Activated gamma-delta T cell treated with Interleukin-2 at 50 U/mL for 16 hours (primary cell): ENCODE results near the gene MUC22.
"Not testable (repeated sequence)": the region's sequence is repeated elsewhere in the genome, so short reads cannot be mapped to it uniquely, and the experiment has no call there.

Source experiments
- DNase-seq: peaks from one replicate; pipeline ENCODE4 v3.0.0-alpha.2; 2020

The MUC22 gene

DNA sequence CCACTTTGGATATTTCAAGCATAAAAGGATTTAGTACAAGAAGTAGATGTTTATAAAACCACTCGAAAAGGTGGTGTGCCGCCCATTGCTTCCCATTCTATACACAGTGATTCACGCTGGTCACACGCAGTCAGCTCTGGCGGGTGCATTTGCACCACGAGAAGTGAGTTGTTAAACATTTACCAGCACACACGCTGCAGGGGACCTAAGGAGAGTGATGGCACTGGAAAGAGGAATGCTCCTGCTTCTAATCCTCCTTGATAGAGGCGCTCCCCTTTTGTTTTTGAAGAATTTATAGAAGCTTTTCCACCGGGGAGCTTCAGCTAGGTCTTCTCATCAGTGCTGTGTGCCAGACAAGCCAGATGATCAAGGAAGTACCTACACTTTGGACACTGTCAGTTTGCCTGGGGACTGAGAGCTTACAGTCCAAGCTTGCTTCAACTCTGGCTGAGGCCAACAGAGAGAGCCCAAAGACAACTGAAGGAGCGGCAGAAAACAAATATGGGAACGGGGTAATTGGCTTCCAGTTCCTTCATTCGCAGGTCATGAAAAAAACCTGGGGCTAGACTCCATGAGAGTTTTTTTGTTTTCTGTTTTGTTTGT lies 31.2 kb downstream of the MUC22 start:
- no peak for DNase-seq

DNA sequence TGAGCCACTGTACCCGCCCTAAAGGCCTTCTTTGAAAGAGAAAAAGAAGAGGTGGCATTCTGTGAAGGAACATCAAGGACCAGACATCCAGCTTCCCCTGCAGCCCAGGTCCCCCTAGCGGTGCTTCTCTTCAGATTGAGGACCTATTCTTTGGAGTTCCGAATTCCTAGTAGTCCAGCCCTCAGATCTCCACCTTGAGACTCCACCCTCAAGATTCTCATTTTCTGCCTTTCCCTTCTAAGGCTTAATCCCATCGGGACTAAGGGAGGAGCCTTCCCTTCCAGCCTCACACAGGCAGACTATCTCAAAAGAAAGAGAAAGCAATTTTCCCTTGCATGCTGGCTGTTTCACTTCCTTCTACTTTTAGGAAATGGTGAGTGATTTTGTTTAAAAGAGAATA lies 32.5 kb downstream of the MUC22 start:
- peak; percentile 20 for DNase-seq

DNA sequence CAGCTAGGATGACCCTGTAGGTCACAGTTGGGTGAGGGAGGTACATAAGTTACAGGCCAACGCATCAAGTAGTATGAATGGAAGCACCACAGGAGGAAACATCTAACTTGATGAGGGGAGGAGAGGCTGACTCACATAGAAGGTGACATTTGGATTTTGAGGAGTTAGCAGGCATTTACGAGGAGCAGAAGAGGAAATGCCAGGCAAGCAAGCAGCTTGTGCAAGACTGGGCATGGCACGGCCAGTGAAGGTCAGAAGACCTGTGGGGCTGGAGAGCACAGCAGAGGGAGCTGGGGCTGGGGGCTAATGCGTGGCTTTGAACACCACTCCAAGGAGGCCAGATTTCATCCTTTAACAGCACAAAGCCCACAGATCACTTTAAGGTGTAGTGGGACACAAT lies 37.8 kb downstream of the MUC22 start:
- no peak for DNase-seq

DNA sequence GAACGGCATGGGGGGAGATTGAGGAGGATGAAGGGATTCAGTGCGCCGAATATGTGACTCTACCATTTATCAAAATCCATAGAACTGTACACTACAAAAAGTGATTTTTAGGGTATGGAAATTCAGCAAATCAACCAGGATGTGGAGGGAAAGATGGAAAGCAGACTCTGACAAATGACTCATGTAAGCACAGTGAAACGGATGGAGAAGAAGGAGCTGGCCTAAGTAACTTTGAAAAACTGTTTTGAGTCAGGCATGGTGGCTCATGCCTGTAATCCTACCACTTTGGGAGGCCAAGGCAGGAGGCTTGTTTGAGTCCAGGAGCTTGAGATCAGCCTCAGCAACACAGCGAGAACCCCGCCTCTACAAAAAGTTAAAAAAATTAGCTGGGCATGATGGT lies 39.2 kb downstream of the MUC22 start:
- DNase-seq, result no peak

DNA sequence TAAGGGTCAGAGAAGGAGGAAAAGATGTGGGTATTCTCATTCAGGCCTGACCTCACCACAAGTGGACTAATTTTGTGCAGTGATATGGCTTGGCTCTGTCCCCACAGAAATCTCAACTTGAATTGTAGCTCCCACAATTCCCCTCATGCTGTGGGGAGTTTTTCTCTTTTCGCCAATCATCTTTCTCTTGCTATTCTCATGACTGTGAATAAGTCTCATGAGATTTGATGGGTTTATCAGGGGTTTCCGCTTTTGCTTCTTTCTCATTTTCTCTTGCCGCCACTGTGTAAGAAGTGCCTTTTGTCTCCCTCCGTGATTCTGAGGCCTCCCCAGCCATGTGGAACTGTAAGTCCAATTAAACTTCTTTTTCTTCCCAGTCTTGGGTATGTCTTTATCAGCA lies 42.9 kb downstream of the MUC22 start:
- DNase-seq, result not testable (repeated sequence)

DNA sequence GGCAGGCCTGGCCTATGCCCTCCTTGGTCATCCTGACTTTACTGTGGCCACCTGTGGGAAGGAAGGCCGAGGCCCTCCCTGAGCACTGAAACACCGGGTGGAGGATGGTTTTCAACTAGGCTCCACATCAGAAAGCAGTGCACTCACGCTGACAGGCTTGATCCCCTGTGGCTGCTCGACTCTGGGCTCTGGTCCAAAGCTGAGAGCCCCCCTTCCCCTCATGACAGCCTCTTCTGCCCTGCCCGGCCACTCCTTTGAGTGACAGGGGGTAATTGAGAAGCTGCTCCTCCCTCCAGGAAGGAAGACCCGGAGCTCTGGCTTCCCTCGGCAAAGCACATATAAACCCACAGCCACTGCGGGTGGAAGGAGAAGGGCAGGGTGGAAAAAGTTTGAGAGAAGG lies 43.6 kb downstream of the MUC22 start:
- DNase-seq, result no peak

DNA sequence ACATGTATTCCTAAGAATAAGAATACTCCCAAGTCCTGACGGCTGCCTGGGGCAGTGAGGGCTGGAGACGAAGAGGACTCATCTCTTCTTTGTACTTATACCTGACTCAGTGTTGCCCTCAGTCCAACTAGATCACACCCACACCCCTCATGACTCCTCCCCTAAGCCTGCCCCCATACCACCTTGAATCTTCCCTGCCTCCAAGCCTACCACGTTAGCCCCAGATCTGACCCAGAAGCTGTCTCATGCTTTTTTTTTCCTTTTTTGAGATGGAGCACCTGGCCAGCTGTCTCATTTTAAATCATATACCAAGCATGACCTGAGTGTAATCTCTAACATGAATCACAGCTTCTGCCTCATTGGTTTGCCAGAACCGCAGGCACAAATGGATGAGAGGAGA lies 45.2 kb downstream of the MUC22 start:
- DNase-seq, result no peak

DNA sequence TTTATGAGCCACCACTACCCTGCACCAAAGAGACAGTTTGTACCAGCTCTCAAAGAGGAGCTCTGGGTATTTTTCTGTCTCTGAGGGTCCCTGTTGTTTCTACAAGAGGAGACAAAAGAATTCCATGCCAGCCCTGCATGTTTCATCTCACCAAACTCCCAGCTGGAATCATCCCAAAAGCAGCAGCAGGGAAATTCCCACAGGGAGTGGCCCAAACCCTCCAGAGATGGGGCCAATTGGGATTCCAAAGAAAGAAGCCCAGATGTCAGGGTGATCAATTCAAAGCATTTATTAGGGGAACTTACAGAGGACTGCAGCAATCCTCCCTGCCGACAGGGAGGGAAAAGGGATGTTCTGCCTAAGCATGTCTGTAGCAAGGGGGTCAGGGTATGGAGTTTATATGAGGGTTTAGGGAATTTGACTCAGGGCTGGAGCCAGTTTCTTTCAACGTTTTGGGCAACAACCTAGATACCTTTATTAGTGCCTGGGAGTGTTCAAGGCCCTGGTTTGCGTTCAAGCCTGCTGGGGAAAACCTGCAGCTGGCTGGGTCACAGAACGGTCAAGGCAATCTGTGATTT lies 47.2 kb downstream of the MUC22 start:
- no peak for DNase-seq

DNA sequence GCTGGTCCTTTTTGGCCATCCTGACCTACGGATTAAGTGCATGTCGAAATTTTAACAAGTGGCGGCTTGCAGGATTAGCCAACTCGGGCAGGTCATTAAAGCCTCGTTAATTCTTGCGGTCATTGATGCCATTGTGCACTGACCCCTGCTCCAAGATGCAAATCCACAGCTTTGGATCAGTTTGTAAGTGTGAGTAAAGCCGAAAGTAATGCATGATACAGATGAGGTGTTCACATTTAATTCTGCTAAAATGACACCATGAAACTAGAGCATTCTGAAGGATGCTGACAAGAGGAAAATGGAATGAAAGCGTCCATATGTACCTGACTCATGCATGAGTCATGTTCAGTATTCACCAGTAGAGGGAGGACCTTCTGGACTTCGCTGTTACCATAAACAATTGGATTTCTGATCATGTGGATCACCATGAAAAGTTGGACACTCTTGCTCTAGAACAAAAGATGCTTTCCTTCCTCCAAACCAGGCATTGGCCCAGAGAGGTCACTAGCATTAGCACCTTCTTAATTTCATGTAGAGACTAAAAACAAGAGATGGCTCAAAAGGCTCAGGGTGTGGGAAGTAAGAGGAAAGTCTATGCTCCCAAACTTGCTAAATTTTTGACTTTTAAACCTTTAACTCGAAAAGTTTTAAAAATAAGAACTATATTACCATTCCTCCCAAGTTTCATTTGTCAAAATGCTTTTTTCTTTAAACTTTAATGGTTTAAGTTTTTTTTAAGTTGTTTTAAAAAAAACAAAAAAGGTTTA lies 48.0 kb downstream of the MUC22 start:
- no peak for DNase-seq

DNA sequence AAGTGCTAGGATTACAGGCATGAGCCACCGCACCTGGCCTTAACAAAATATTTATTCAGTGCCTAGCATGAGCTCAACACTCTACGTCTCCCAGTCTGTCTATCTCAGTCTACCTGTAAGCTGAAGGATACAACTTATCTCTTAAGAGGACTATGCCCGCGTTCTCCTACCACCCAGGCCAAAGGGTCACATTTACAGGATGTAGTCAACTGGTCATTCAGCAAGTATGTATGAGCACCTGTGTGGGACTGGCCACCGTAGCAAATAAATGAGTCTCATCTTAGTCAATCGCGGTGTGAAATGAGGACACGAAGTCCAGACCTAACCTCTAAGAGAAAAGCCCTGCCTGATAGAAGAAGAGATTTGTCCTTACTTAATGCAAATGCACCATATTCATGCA lies 49.9 kb downstream of the MUC22 start:
- DNase-seq, result no peak

DNA sequence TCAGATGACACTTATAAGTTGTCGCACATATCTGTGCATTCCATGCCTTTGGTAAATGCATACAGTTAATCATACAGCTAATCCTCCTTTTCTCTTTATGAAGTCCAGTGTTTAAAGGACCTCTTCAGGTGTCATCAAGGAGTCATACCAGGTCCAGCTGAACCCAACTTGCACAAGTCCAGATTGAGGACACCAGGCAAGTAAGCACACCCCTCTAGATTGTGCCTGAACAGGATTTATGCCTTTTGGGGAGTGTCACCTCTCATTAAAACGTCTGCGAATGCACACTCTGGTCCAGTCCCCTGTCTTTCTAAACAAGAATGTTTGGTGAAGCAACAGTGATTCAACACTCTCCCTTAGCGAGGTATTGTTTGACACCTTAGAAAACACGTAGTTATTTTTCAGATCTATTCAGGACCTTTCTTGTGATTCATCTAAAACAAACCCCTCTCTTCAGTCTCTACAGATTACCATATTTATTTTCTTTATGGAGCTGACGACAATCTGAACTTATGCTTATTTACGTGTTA lies 53.7 kb downstream of the MUC22 start:
- no peak for DNase-seq

DNA sequence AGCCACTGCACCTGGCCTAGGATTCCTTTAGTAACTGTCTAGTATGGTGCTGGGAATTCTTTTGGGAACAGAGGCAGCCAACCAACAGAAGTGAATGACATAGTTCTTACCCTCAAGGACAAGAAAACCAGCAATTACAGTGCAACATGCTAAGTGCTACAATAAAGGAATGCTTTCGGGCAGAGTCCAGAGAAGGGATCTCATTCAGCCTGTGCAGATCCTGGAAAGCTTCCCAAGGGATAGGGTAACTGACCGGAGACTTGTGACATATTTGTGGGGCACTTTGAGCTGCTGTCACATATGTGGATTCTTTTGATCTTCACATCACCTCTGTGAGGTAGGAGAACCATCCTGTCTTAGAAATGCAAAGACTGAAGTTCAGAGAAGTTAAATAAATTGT lies 55.3 kb downstream of the MUC22 start:
- no peak for DNase-seq

DNA sequence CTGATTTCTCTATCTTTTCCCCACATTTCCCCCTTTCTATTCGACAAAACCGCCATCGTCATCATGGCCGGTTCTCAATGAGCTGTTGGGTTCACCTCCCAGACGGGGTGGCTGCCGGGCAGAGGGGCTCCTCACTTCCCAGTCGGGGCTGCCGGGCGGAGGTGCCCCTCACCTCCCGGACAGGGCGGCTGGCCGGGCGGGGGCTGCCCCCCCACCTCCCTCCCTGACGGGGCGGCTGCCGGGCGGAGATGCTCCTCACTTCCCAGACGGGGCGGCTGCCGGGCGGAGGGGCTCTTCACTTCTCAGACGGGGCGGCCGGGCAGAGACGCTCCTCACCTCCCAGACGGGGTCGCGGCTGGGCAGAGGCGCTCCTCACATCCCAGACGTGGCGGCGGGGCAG lies 56.8 kb downstream of the MUC22 start:
- DNase-seq, result not testable (repeated sequence)

DNA sequence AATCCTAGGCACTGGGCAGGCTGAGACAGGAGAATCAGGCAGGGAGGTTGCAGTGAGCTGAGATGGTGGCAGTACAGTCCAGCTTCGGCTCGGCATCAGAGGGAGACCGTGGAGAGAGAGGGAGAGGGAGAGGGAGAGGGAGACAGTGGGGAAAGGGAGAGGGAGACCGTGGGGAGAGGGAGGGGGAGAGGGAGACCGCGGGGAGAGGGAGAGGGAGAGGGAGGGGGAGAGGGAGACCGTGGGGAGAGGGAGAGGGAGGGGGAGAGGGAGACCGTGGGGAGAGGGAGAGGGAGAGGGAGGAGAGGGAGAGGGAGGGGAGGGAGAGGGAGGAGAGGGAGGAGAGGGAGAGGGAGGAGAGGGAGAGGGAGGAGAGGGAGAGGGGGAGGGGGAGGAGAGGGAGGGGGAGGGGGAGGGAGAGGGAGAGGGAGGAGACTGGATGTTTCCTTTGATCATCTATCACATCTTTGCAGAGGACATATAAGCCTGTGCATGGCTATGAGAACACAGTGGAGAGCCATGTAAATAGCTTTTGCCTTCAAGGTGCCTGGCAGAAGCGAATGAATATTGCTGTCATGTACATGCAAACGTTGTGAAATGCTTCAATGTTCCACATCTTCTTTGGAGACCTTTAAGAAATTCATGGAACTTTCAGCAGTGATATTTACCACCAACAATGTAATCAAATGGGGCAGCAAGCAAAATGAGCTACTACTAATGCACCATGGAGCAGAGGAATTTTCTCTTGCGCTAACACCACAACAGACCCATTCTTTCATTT lies 57.8 kb downstream of the MUC22 start:
- not testable (repeated sequence) for DNase-seq

DNA sequence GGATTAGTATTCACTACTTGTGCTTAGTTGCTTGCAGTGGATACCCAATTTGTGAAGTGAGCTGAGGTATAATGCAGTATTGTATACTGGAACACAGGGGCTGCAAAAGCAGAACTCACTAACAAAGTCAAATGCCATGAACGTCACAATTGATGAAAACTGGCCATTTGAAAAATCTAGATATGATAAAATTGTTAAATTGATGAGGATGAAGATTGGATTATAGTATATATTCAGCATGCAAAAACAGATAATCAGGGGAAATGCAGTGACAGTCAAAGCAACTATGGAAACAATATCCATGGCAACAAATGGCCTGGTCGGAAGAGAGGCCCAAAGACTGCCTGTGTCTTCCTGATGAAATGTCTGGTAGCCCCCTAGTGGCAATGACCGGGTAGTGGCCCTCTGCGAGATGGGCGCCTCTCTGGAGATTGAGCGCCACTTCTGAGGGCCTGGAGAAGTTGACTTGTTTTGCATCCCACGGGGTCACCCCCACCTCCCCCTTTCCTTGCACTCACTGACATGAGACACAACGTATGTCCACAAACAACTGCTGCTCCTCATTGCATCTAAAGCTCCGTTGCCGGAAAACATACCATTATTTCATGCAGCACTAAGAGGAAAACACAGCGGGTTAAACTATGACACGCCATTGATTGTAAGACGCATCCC lies 58.5 kb downstream of the MUC22 start:
- peak; percentile 67 for DNase-seq

DNA sequence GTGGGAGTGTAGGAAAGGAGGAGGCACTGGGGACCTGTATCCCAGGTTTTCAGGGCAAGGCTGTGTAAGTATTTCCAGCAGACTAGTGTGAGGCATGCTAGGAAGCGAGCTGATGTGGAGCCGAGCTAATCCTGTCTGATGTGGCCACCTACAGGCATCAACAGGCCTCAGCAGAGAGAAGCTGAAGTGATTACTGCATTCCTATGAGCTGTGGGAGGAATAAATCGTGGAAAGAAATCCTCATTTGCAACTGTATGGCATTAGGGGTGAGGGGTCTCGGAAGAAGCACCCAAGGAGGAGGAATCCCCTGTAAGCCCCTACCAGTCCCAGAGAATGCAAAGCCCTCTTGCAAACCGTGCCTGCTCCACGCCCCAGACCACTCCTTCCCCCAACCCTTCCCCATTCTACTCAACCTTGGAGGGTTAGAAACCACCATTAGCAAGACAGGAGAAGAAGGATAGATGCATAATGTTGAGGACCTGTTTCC lies 60.5 kb downstream of the MUC22 start:
- DNase-seq, result no peak

DNA sequence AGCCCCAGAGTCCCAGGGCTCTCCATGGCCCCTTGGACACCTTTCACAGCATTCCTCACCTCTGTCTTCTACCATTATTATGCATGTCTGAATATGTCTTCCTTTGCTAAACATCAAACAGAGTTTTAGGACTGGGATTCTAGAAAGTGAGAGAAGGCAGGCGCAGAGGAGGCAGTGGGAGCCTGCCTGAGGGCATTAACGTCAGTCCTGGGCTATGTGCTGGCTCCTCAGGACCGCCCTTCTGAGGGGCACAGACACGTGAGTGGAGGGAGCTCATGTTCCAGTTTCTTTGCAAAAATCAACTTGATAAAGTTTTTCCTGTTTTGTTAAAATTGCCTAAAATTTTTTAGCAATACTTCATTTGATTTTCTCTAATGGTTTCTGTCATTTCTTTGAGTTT lies 64.1 kb downstream of the MUC22 start:
- DNase-seq, result no peak

DNA sequence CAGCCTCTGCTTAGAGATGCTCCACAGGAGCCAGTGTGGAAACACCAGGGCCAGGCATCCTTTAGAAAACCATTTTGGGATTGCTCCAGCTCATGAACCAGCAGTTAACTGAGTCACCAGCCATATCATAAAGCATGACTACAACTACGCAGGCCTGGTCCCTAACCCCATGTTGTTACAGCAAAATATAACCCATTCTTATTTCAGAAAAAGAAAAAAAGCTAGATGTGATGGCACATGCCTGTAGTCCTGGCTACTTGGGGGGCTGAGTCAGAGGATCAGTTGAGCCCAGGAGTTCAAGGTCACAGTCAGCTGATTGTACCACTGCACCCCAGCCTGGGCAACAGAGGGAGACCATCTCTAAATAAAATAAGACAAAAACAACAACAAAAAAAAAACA lies 65.3 kb downstream of the MUC22 start:
- DNase-seq, result no peak

DNA sequence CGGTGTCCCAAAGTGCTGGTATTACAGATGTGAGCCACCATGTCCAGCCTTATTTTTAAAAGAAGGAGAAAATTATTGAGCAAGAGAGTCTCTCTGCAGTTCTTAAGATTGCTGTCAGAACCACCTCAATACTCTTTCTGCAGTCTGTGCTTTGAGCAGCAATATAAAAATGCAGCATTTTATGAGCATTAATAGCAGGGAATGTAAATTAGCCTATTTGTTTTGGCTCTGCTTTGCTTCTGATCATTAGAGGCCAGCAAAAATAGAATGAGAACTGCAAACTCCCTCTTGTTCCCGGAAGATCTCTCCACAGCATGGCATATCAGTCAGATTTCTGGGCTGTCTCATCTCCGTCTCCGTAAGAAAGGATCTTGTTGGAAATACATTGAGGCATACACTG lies 66.3 kb downstream of the MUC22 start:
- no peak for DNase-seq

DNA sequence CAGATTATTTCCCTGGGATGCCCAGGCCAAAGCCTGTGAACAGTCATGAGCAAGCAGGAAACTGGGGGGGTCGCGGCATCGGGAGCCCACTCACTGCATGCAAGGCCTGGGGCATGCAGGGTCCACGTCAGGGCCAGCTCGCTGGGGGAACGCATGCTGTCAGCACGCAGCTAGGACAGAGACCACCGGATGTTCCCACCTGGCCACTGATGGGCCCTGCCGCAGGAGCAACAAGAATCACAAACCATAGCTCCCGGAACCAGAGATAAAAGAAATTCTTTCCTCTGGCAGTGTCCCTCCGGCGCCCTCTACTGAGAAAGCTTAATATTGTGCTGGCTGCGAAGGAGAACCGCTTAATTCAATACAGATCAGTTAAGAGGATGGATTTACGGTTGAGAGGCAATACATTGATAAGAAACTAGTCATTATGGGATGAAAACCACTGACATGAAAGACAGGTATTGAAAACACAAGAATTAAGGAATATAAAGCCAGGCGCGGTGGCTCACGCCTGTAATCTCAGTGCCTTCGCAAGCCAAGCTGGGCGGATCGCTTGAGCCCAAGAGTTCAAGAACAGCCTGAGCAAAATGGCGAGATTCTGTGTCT lies 69.5 kb downstream of the MUC22 start:
- DNase-seq, result peak; percentile 69

DNA sequence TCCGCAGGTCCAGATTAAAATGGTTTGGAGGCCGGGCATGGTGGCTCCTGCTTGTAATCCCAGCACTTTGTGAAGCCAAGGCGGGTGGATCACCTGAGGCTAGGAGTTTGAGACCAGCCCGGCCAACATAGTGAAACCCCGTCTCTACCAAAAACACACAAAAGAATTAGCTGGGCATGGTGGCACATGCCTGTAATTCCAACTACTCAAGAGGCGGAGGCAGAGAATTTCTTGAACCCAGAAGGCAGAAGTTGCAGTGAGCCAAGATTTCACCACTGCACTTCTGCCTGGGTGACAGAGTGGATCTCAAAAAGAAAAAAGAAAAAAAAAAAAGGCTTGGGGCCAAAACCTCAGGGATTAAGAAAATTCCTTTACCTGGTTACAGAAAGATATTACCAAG lies 71.6 kb downstream of the MUC22 start:
- DNase-seq, result no peak

DNA sequence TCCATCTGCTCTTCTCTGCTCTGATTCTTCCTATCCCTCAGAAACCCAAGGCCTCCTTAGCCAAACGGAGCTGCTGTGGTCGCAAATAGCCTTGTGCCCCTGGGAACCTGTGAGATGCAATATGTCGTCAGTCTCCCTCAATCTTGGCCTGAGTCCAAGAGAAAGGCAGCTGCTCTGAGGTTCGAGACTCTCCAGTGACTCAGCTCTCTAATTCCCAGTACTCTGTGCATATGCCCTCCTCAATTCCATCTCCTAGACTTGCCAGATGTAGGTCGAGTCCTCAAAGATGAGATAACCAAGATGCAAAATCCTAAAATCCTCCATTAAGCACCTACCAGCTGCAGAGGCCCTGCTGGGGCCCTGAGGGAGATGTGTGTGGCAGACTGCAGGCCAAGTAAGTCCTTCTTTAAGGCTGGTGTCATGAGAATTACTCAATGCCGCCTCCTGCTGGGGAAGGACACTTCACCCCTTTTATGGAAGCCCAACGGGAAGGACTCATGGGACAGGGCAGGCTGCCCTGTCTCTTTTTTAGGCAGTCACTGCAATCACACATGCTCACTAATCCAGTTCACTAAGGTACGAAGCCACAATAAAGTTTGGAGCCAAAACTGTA lies 73.6 kb downstream of the MUC22 start:
- no peak for DNase-seq
